CD4-positive, alpha-beta T cell treated with Interleukin-4 for 1 hour (primary cell): ENCODE data around the gene PKNOX2.

Experiments
- DNase-seq, 2 donors: peaks; one replicate each; pipeline ENCODE4 v3.0.0-alpha.2; 2020 to 2022

PKNOX2 gene

DNA sequence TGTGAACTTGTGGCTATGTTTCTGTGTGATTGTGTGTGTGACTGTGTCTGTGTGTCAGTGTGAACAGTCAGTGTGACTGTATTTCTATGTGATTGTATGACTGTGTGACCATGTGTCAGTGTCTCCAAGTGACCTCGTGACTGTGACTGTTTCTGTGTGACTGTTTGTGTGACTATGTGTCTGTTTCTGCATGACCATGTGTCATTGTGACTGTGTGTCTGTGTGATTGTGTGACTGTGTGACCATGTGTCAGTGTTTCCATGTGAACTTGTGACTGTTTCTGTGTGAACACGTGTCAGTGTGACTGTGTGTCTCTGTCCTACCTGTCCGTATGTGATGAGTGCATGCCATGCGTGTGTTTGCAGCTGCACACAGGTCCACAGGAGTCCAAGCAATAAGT, 8.8 kb upstream of the PKNOX2 start:
- no peak for DNase-seq

DNA sequence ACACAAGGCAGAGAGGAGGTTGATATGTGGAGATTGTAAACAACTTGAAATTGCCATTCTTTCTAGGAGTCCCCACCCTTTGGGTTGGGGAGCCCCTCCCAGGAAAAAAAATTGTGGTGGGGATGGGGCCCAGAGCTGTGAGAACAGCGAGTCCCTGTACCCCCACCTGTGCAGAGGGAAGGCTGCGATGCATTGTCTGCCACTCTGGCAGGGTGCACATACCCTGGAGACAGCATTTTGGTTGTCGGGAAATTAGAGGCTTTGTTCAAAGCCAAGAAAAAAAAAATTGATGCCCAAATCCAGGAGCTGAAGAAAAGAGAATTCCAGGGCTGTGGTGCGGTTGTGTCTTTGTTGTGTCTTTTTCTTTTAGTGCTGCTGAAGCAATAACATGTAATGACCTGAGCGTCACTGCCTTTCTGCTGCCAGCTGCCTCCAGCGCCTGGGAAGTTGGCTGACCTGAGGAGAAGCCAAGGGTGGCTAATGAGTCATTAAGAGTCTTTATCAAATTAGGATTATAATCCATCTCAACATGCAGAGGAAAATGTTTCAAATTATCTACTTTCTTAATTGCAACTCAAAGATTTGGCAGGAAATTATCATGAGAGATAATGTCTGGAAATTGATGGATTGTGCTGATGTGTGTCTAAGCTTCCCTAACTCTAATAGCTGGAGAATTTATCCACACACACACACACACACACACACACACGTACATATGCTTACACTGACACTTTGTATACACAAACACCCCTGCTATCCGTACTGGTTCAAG, 8.0 kb upstream of the PKNOX2 start:
- no peak for DNase-seq

DNA sequence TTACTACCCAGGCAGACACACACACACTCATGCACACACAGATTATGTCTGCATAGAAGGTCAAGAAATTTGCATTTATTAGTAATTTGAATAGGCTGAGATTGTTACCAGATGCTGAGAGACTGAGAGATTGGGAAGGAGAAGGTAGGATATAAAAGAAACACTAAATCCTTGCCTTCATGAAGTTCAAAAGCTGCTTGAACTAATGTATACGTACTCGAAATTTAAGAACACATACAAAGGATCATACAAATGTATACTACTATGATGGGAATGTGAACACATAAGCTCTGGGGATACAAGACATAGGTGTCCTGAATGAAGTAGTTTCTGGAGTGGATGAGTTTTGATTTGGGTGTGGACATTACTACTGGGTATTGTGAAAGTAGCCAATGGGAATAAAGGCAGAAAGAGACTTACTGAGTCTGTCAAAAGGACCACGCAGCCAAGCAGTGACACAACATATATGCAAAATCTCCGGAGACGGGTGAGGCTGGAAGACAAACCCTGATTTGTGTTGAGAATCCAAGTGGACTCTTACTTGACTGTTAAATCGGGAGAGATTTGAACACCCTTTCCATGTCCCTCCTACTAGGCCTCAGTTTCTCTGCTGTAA, 7.3 kb upstream of the PKNOX2 start:
- DNase-seq, result no peak

DNA sequence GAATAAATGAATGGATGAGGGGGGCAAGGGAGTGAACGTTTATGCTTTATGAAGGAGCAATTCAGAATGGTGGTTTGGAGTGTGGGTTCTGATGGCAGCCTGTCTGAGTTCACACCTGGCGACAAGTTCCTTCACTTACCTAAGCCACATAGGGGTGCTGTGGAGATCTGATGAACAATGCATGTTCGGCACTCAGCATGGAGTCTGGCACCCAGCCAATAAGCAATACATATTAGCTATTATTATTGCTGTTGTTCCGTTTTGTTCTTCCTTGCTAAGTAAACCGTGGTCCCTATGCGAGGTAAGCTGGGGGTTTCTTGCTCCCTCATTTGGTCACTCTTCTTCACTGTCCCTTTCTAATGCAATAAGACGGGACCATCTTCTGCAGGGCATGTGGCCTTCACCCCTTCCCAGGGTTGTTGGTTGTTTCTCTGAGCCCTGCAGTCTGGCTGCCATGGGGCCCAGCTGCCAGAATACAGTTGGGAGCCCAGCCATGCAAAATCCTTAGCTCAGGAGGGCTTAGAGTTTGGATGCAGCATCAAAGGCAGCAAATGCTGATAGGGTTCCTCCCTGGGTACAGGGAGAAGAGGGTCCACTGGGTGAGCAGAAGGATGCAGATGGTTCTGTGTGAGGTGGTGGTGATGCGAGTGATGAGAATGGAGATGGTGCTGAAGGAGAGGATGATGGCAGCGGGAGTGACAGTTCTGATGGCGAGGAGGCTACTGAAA, 6.4 kb upstream of the PKNOX2 start:
- DNase-seq, result no peak

DNA sequence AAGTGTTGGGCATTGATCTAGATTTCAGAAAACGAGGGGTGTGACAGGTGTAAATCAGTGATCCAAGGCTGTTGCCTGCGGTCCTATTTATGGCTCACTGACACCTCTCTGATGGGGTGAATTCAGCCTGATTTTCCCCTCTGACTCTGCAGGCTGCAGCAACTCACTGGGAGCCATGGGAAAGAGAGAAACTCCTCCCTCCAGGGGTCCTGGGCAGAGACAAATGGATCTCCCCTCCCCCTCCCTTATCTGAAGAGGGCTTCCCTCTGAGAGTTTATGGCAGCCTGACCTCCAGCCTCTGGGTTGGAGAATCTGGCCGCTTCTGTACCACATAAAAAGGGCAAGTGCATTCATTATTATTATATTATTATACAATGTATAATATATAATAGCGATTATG, 1.8 kb upstream of the PKNOX2 start:
- no peak for DNase-seq

DNA sequence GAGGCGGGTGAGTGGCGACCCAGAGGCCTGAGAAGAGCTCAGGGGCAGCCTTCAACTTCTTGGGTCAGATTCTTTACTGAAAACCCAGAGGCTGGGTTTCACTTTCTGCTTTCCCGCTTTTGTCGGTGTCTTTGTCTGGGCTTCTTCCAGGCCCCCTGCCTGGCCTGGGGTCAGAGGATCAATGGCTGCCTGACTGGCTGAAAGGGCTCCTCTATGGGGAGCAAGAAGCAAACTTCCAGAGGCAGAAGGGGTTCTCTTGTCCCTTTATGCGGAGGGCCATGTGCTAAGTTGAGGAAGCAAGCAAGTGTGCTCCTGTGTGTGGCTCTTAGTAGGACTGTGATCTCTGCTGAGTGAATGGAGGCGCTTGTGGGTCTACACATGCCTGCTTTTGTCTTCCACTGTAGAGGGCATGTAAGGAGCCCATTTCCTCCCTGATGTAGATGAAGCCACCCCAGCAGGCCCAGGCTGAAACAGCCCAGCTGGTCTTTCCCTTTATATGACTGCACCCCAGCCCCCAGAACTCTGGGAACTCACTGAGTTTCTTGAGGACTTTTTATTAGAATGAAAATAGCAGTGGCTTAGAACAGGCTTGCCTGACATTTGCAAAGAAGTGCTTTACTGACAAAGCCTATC, 1.0 kb upstream of the PKNOX2 start:
- no peak for DNase-seq

DNA sequence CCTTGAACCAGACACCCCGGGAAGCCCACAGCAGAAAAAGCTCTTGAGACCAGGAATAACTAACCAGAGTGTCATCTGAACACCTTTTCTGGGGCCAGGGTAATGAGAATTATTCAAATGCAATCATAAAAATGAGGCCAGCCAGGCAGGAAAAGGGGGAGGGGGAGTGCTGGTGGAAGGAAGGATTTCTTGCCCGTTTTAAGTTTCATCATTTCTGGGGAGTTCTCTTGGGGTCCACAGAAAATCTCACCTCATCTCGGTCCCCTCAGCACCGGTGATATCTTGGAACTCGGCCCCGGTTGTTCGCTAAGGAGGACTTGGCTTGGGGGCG, 495 bp upstream of the PKNOX2 start:
- DNase-seq, result no peak

DNA sequence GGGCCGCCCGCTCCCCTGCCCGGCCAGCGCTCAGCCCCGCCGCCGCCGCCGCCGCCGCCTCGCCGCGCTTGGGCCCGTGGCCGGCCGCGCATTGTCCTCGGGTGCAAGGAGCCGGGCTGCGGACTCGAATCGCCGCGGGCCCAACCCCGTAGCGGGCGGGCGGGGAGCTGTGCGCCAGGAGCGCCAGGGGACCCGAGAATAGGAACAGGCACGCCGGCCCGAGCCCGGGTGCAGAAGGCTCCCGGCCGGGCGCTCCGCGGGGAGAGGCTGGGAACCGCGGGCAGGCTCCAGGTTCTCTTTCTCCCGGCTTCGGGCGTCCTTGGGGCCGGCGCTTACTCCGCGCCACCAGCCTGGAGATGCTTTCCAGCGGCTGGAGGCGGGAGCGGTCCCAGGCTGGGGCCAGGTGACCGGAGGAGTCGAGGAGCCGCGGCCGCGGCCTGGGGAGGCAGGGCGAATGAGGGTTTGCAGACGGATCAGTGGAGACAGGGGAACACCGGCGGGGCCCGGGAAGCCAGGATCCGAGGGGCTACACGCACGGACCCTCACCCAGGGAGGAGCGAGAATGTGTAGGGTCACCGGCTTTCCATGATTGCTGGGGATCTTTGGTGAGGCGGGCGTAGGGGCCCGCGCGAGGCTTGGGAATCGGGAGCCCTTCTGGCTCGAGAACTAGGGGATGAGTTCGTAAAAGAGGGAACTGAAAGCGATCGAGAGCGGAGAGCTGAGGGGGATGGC, 726 bp downstream of the PKNOX2 start:
- no peak for DNase-seq

DNA sequence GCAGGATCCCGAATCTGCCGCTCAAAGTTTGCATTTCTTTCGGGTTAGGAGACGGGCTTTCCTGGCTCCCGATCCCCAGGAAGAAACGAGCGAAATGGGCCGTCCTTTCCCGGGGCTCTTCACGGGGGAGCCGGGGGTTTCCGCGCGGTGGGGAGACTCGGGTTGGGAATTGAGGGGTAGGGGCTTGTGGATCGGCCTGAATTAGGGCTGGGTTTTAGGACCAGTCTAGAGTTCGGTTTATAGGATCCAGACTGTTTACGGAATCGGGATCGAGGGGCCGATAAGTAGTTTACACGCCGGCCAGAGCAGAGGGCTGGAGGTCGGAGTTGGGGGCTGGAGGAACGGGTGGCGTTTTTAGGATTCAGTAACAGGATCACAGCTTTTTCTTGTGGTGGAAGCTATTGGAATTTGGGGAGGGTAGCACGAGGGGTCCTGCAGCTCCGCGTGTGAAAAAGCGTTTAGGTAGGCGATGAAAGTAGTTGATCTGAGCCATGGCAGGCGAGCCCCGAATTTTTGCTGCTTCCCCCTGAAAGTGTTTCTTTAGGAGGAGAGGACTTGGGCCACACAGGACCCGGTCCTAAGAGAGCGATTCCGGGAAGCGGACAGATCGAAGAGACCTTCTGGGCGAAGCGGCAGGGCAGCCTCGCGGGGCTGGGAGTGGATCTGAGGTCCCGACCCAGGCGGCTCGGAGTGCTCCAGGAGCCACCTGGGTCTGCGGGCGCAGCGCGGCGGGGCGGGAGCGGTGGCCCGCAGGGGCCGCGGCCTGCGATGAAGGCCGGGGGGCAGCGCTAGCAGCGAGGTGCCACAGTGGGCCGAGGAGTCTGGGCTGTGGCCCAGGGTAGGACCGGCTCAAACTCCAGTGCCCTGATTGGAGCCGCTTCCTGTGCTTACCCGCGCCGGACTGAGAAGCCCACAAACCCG, 1.6 kb downstream of the PKNOX2 start:
- no peak for DNase-seq

DNA sequence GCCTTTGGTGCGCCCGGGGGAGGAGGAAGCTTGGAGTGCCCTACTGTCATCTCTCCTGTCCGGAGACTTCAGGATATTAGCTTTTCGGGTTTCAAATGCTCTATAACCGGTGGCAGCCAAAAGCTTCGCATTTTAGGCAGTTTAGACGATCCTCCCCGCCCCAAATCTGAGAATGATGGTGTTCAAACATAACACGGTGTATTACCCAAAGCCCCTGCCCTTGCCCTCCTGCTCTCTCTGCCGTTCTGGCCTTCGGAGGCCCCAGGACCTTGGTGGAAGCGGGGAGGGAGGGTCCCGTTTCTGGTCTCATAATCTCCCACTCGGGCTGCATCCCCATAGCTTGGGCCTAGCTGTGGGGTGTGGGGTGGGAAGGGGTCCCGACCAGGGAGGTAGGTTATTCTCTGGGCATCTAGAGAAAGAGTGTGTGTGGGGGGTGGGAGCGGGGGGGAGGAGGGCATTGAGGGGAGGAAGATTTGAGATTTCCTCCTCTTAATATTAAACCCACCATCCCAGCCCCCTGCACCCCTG, 2.3 kb downstream of the PKNOX2 start:
- no peak for DNase-seq

DNA sequence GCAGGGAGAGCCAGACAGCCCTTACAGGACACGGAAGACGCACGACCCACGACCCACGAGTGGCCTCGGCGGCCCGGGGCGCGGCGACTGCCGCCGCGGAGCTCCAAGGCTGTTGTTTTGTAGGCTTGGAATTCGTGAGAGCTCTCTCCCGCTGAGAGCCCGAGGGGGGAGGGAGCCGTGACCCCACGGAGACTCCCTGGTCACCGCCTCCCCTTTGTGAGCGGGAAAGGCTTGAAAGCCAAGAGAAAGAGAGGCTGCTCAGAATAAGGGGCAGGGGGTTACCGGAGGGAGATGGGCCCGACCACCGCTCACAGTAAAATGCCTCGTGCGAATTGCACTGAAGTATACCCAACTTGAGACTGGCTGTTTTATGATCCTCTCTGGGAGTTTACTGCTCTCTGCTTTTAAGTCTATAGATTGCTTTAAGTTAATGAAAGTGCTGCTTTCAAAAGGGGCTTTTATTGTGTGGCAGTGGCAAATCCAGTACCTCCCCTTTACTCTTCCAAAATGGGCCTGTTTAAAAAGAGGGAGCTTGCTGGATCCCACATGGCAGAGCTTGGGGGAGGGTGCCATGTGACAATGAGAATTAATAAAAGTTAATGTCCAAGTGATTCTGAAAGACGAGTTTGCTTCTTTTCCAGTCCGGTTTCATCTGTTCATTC, 2.9 kb downstream of the PKNOX2 start:
- no peak for DNase-seq

DNA sequence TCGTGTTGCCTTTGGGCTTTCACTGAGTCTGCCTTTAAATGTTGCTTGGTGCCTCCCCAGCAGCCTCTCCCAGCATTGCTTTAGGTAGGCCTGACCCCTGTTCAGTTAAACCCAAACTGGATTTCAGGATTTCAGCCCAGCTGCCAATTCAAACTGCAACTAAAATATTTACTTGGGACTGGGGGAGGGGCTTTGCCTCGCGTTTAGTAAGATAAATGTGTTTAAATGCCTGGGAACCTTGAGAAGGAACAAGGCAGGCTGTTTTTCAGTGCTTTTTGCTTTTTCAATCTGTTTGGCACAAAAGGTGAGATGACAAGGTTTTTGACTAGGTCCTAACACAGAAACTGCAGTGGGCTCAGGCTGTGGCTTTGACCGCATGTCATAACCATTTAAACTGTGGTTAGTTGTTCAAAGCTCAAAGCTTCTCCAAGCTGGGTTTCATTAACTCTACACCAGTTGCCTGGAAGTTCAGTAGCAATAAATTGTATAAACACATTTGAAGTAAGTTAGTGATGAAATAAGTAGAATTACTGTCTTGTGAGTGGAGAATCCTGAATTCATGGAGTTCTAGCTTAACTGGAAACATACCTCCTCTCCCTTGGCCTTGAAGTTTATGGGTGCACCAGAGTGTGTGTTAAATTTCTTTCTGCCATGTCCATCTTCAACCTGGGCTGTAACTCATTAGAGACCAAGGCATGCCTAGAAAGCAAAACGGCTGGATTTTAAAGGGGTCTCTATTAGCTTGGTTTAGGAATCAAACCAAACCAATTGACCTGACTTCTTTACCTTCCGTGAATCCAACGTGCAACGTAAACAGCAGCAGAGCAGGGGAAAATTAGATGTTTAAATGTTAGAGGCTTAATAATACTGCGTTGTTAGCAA, 3.6 kb downstream of the PKNOX2 start:
- no peak for DNase-seq

DNA sequence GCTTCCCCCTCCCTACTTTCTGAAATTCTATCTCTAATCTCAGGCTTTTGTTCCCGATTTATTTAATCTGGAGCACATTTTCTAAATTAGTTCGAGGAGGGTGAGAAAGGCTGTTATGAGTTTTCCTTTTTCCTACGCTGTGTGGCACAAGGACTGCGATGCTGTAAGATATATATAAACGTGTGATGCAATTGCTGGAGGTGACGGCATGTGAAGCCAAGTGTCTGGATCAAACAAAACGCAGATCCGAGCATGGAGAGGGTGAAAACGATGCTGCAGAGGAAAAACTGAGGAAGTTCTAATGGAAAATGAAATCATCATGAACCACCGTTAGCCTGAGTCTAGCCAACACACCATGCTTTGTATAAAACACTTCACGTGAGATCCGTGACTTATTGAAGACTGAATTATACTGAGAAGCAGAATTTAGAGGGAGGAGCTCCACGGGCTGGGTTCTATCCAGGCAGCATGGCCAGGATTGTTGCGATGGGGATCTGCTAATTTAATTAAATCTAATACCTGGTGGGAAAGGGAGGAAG, 4.4 kb downstream of the PKNOX2 start:
- DNase-seq, result no peak

DNA sequence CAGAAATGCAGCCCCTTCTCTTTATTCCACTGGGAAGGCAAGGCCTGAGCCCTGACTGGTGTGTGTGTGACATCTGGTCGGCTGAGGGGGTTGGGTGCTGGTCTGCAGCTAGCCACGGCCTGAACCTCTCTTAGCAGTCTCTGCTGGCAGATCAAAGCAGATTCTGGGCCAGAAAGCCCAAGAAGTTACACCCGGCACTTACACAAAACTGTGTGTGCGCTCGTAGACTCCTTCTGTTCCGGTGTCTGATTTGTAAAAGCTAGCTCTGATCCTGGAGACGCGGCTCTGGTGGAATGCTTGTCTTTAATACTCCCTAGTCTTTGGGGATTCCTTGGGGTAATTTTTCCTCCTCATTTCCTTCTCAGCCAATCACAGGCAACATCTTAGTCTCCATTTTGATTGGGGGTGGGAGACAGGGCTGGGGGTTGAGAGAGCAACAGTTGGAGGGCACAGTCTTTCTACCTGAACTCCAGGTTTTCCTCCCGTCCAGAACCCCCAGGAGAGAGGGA, 5.5 kb downstream of the PKNOX2 start:
- DNase-seq, result no peak

DNA sequence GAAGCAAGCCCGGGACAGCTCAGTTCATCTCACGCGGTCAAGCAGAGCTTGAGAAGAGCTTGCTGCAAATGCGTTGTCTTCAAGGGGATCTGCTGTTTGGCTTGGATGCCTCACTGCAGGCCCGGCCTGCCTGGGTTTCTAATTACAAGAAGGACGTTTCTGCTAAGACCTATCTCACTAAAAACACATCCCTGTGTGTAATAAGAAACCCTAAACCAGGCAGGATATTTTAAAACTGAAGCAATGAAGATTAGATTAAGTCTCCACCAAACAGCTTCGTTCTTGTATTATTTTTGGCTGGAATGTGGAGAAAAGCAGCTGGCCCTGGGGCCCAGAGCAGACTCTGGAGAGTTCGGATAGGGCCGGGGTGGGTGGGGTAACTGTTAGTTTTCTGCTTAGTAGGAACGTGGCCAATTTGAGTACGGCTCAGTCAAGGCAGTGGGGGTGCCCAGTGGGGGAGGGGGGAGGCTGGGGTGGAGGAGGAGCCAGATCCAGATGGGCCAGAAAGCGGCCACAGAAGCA, 6.0 kb downstream of the PKNOX2 start:
- DNase-seq, result no peak

DNA sequence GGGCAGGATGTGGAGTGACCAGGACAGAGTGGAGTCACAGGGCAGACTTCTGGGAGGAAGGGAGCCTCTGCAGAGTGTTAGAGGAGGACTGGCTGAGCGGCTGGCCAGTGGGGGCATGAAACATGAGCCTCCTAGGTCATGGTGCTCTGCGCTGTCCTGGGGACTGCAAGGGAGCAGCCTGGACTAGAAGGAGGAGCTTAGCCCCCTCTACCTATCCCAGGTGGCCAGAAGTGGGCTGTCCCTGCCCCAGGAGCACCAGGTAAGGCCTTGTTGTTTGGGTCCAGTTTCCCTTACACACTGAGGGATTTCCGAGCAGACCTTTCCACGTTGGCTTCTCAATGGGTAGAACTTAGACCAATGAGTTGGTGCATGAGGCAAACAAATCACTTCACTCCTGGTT, 7.4 kb downstream of the PKNOX2 start:
- no peak for DNase-seq

DNA sequence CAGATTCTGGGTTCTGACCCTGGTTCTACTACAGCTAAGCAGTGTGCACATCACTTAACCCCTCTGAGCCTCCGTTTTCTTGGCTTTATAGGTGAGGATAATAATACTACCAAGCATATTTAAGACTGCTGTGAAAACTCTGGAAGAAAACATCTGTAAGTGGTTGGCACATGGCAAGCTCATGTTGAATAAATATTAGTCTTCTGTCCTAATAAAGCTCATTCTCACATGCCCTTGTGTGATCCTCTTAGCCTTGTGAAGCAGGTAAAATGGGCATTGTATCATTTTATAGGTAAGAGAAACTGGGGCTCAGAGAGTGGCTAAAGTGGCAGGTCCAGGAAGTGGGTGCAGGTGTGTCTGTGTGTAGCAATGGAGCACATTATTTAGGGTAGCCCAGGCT, 8.5 kb downstream of the PKNOX2 start:
- no peak for DNase-seq

DNA sequence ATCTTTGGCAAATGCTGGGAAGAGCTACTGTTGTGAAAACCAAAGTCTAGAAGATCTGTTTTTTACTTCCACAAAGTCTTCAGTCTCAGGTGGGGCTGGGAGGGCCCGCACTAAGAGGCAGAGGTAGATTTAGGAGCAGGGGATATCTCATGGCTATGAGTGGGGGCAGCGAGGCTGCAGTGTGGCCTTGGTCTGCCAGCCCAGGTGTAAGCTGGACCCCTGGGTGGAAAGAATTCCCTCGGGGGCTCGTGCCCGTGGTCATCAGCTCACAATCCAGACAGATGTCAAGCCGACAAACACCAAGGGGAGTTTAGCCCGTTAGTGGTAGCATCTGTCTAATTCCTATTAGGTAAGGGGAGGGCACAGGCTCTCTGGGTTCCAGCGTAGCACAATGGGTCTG, 9.0 kb downstream of the PKNOX2 start:
- DNase-seq, result no peak

DNA sequence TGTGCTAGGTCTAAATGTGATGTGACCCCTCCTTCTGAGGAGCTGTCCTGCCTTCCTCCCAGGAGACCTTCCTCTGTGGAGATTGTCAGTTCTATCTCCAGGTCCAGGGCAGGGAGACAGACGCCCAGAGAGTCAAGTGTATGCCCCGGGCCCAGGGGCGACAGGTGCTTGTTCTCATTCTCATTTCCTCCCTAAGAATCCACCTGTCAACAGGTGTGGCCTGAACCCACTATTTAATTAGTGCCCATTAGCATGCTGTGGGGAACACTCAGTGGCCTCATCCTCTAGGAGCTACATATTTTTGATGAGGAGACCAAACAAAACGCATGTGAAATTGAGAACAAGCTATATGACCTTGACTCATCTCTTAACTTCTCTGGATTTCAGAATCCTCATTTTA, 9.5 kb downstream of the PKNOX2 start:
- DNase-seq, result no peak
